Epithelial cell of umbilical artery (primary cell): ENCODE measurements around the gene SPACA1. TPM values are rescaled to one million over a fixed set of nuclear protein-coding genes. Genes with fewer than 3 reads are reported as not detected.

ENCODE experiments used
- total RNA-seq: library from RNA; depleted of rRNA; stranded (reverse); fragments of >200 nt; gene quantifications from 2 replicates; pipeline ENCODE4 v1.2.3, GENCODE V29; 2014

Gene SPACA1
- not detected in 2 replicates for total RNA-seq

DNA sequence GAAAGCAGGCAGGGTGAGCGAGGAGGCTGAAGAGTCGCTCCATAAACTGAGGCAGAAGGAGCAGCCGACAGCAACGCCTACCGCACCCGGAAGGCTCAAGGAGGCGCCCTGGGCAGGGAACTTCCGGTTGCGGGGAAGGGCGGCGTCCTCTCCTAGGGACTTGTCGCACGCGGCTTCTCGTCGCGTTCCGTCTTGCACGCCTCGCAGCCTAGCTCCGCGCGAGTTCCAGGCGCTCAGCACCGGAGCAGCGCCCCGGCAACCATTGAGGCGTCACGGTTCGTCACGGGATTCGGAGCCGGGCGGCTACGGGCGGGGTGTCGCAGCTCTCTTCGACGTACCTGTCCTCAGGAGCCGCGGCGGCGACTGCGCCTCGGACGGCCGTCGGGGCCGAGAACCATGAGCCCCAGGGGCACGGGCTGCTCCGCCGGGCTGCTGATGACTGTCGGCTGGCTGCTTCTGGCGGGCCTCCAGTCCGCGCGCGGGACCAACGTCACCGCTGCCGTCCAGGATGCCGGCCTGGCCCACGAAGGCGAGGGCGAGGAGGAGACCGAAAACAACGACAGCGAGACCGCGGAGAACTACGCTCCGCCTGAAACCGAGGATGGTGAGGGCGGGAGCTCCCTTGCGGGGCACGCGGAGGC, at the start of gene SPACA1:
Gene SPACA1 (plus strand): TSS at position 332 of the 641 bp plus-strand sequence. CDS start 65 bp downstream, at position 397.

Other genes with a start within 250 kb of the SPACA1 start
- not detected in 2 replicates for gene CNR1, start 118.5 kb downstream of the SPACA1 start, total RNA-seq